ENCODE results near the gene CDH4. TPM values are rescaled to one million over a fixed set of nuclear protein-coding genes. Genes with fewer than 3 reads are reported as not detected.

CDH4 gene
- total RNA-seq (not detected in 2 replicates), polyA plus RNA-seq (not detected in 2 replicates), polyA minus RNA-seq (not detected in 2 replicates)
- total RNA-seq (2013) = under 0.01 TPM

DNA sequence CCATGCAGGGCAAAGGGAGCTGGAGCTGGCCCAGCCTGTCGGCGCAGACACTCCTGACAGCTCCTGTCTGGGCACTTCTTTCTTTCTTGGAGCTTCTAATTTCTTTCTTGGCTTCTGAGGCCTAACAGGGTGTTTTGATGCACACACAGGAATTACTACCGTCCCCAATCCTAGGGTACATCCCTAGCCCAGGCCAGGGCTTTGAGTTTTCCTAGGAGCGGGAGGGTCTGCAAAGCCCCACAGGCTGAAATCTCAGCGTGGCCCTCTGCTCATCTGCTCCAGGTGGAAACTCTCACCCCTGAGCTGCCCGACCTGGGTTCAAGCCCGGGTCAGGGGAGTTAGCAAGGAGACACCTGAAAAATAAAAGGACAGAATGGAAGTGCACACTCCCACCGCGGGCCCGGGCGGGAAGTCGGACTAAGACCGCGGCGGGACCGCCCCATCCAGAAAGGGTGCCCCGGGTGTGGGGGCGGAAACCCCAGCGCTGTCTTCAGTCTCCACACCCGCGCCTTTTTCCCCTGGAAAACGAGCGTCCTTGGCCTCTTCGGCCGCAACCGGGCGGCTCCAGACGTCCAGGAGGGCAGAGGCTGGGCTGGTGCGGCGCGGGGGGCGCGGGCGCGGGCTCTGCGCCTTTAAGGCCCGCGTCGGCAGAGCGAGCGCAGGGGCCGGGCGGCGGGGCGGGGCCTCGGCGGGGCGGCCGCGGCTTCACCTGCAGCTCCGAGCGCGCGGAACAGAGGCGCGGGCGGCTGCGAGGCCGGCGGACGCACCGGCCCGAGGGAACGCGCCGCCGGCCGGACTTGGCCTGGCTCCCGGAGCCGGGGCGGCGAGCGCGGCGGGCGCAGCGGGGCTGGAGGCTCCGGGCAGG, at the start of gene CDH4:
Gene CDH4, plus strand, starts transcription at position 733 of the 865 bp plus-strand sequence.
- no peak within 1 kb of the TSS for H3K27ac ChIP-seq (ENCODE audit: low read length in 2 of 2)
- Mint-ChIP-seq H3K4me3 (no peak within 1 kb of the TSS), H3K27me3 (peaks cover 52% of the 10 kb centered on the region), H3K27ac (no peak within 1 kb of the TSS), H3K4me1 (peaks cover 2% of the 10 kb centered on the region), H3K9me3 (ENCODE audit: insufficient read depth) (no peaks in the 10 kb centered on the region)
- H3K4me1 ChIP-seq (ENCODE audit: control insufficient read depth in 2 of 2, insufficient read depth in 2 of 2, low read length in 2 of 2) = no peaks in the 10 kb centered on the region
- no peak within 1 kb of the TSS for H3K4me2 ChIP-seq (replicated peaks; ENCODE audit: low read depth, low read length, poor library complexity, severe bottlenecking)
- H3K27me3 ChIP-seq (replicated peaks in 1 of 4; ENCODE audit: control extremely low read depth in 1 of 4, control insufficient read depth in 3 of 4, insufficient read depth in 4 of 4, low read length in 3 of 4) = peaks cover 0 to 16% (median 3%) of the 10 kb centered on the region in 4 experiments
- WGBS (ENCODE audit: insufficient coverage) = 8% methylated on average over 78 of the region's 78 CpGs
- TF ChIP-seq EZH2 (IDR thresholded peaks at IDR 0.05; ENCODE audit: borderline replicate concordance, insufficient read depth, low read depth, low read length, poor library complexity, severe bottlenecking) (no peak), CTCF (IDR thresholded peaks at IDR 0.05) (no peak)
- no peak for DNase-seq
- peaks cover 0 to 13% (median 0%) of the 10 kb centered on the region in 3 donors for H3K9me3 ChIP-seq (ENCODE audit: control extremely low read depth in 1 of 3, control insufficient read depth in 2 of 3, insufficient read depth in 1 of 3, low read length in 2 of 3)
- no peaks in the 10 kb centered on the region for H3K36me3 ChIP-seq (replicated peaks in 1 of 2; ENCODE audit: control extremely low read depth in 1 of 2, control insufficient read depth in 1 of 2, extremely low read depth in 1 of 2, insufficient read depth in 2 of 2, low read length in 1 of 2)
- intact Hi-C loops (cut with micrococcal nuclease) = no loop called here
- CTCF ChIA-PET = no interaction called here
- no peak for ATAC-seq (ENCODE audit: low read depth)
- H4K20me1 ChIP-seq (ENCODE audit: control insufficient read depth, insufficient read depth, low read length, poor library complexity, severe bottlenecking) = no peaks in the 10 kb centered on the region
- H3K9ac ChIP-seq (ENCODE audit: low read length) = no peak within 1 kb of the TSS
- H2AFZ ChIP-seq (ENCODE audit: insufficient read depth, low read depth, low read length, poor library complexity, severe bottlenecking) = no peak within 1 kb of the TSS
- no peak within 1 kb of the TSS for H3K4me3 ChIP-seq (ENCODE audit: control extremely low read depth in 1 of 5, extremely low read depth in 1 of 5, insufficient read depth in 1 of 5, low read depth in 2 of 5, low read length in 4 of 5)
- POLR2A ChIA-PET = no interaction called here
- H3K79me2 ChIP-seq (ENCODE audit: control insufficient read depth, insufficient read depth, low read length) = no peaks in the 10 kb centered on the region

DNA sequence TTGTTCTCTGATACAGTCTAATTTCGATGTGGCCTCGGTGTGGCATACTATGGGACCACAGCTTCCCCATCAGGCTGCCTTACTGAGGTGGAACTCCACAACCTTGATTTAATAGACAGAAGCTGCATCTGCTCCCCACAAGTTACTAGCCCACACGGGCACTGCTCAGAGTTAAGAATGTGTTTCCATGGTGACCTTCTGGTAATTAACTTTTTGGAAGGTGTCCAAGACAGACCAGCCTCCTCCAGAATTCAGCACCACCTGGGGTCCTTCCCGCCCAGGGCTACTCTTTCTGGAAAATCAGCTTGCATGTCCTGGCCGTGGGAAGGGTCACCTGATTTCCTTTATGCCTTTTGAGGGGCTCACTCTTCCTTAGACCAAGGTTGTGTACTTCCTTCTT, 48.7 kb upstream of the CDH4 start:
- no peaks in the 10 kb centered on the region for H3K27me3 Mint-ChIP-seq
- WGBS (ENCODE audit: insufficient coverage) = 69% methylated on average over 4 of the region's 5 CpGs
- Histone ChIP-seq H3K79me2 (ENCODE audit: control insufficient read depth, insufficient read depth, low read length) (no peaks in the 10 kb centered on the region), H3K9me3 (ENCODE audit: control extremely low read depth in 1 of 3, control insufficient read depth in 2 of 3, insufficient read depth in 1 of 3, low read length in 2 of 3) (peaks cover 0 to 9% (median 0%) of the 10 kb centered on the region in 3 donors), H3K4me1 (ENCODE audit: control insufficient read depth in 2 of 2, insufficient read depth in 2 of 2, low read length in 2 of 2) (no peaks in the 10 kb centered on the region), H3K27ac (ENCODE audit: low read length in 2 of 2) (no peak overlapping the region), H3K4me3 (ENCODE audit: control extremely low read depth in 1 of 5, extremely low read depth in 1 of 5, insufficient read depth in 1 of 5, low read depth in 2 of 5, low read length in 4 of 5) (no peak overlapping the region), H3K4me2 (replicated peaks; ENCODE audit: low read depth, low read length, poor library complexity, severe bottlenecking) (no peak overlapping the region), H3K27me3 (replicated peaks in 1 of 4; ENCODE audit: control extremely low read depth in 1 of 4, control insufficient read depth in 3 of 4, insufficient read depth in 4 of 4, low read length in 3 of 4) (no peaks in the 10 kb centered on the region), H4K20me1 (ENCODE audit: control insufficient read depth, insufficient read depth, low read length, poor library complexity, severe bottlenecking) (no peaks in the 10 kb centered on the region), H2AFZ (ENCODE audit: insufficient read depth, low read depth, low read length, poor library complexity, severe bottlenecking) (no peak overlapping the region), H3K36me3 (replicated peaks in 1 of 2; ENCODE audit: control extremely low read depth in 1 of 2, control insufficient read depth in 1 of 2, extremely low read depth in 1 of 2, insufficient read depth in 2 of 2, low read length in 1 of 2) (no peaks in the 10 kb centered on the region), H3K9ac (ENCODE audit: low read length) (no peak overlapping the region)
- TF ChIP-seq CTCF (IDR thresholded peaks at IDR 0.05) = no peak
- TF ChIP-seq EZH2 (IDR thresholded peaks at IDR 0.05; ENCODE audit: borderline replicate concordance, insufficient read depth, low read depth, low read length, poor library complexity, severe bottlenecking) = no peak
- no peak overlapping the region for H3K27ac Mint-ChIP-seq
- ATAC-seq (ENCODE audit: low read depth) (no peak), DNase-seq (no peak)
- intact Hi-C loops (cut with micrococcal nuclease) = no loop called here
- ChIA-PET POLR2A (no interaction called here), CTCF (no interaction called here)
- peaks cover 2% of the 10 kb centered on the region for H3K9me3 Mint-ChIP-seq (ENCODE audit: insufficient read depth)
- no peak overlapping the region for H3K4me3 Mint-ChIP-seq
- no peaks in the 10 kb centered on the region for H3K4me1 Mint-ChIP-seq

Data from B cell (primary cell).